NCI-H1092 (cell line): ENCODE results near the gene KMT5B.
A peak's percentile ranks its signal among the peaks of the same experiment; 100 is the strongest.

Experiments used
- DNase-seq: peaks from one replicate; lab custom pipeline; 2025; lab: John Stamatoyannopoulos, UW

The KMT5B gene

GRCh38 chr11:68179847-68180246 lies 33.2 kb downstream of the KMT5B start:
- no peak for DNase-seq

GRCh38 chr11:68177877-68178276 lies 35.2 kb downstream of the KMT5B start:
- DNase-seq = no peak

DNA sequence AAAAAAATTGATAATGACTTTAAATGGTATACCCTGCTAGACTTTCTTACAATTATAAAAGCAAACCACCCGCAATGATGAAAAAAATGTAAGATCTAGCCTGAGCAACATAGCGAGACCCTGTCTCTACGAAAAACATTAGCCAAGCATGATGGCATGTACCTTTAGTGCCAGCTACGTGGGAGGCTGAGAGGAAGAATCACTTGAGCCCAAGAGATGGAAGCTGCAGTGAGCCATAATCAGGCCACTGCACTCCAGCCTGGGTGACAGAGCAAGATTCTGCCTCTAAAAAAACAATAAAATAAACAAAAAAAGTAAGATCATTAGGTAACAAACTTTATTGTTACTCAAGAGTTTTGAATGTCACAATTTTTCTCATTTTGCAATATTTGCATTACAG lies 39.2 kb downstream of the KMT5B start:
- no peak for DNase-seq

GRCh38 chr11:68169442-68169841 lies 43.7 kb downstream of the KMT5B start:
- no peak for DNase-seq

- no peak for DNase-seq
Measured at GRCh38 chr11:68168694-68169093, 44.4 kb downstream of the KMT5B start.

DNA sequence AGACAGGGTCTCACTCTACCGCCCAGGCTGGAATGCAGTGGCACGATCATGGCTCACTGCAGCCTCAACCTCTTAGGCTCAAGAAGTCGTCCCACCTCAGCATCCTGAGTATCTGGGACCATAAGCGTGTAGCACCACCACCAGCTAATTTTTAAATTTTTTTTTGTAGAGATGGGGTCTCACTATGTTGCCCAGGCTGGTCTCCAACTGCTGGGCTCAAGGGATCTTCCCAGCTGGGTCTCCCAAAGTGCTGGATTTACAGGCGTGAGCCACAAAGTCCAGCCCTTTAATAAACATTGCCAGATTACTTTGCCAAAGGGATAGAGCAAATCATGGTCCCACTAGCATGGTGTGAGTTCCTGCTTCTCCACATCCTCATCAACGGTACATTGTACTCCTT lies 45.6 kb downstream of the KMT5B start:
- no peak for DNase-seq

GRCh38 chr11:68166969-68167368 lies 46.1 kb downstream of the KMT5B start:
- DNase-seq = no peak

GRCh38 chr11:68165601-68166000 lies 47.5 kb downstream of the KMT5B start:
- no peak for DNase-seq

- DNase-seq = no peak
Measured at GRCh38 chr11:68164437-68164836, 48.7 kb downstream of the KMT5B start.

GRCh38 chr11:68163691-68164090 lies 49.4 kb downstream of the KMT5B start:
- DNase-seq = no peak

GRCh38 chr11:68160100-68160695 lies 52.9 kb downstream of the KMT5B start:
- no peak for DNase-seq

DNA sequence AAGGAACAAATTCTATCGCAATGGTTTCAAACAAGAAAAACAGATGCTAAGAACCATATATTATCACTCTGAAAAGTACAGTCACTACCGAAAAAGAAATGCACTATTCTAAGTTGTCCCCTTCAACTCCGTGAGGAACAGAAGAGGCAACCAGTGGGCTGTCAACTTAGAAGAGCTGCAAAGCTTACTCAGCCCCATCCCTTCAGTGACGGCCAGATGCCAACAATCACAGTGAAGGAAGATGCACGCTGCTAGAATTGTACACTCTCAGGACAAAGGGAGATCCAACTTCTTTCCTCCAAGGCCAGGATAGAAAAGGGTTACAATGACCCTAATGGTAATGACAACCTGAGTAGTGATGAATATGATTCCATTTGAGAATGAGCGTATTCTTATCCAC lies 53.4 kb downstream of the KMT5B start:
- no peak for DNase-seq

- no peak for DNase-seq
Measured at GRCh38 chr11:68159161-68159560, 53.9 kb downstream of the KMT5B start.

DNA sequence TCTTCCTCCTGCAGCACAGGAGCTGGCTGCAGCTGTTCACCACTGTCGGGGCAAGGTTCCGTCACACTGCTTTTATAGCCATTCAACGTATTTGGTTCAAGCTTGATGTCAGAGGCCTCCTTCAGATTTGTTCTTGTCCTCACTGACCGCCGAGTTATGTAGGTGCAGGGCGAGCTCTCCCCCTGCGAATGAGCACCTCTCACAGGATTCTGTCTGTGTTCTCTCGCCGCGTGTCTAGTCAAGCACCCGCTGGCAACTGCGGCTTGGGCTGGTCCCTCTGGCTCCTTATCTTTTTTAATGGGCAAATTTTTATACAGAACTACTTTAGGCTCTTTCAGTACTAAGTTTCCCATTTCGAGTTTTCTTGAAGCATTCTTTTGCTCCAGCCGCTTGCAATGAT lies 54.5 kb downstream of the KMT5B start:
- no peak for DNase-seq

GRCh38 chr11:68153742-68154141 lies 59.4 kb downstream of the KMT5B start:
- no peak for DNase-seq

DNA sequence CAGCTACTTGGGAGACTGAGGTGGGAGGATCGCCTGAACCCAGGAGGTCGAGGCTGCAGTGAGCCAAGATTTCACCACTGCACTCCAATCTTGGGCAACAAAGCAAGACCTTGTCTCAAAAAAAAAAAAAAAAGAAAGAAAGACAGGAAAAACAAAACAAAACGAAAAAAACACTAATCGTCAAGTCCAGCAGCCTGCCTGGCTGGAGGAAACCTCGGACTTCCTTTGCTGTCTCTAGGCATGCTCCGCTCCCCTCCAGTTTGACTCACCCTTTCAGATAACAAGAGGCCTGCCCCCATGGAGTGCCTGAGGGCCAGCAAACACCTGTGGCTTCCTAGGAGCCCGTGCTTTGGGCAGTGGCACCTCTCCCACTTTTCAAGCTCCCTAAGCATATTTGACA lies 63.1 kb downstream of the KMT5B start:
- DNase-seq = no peak

GRCh38 chr11:68149417-68149816 lies 63.7 kb downstream of the KMT5B start:
- peak; percentile 18 for DNase-seq

- DNase-seq = no peak
Measured at GRCh38 chr11:68148879-68149278, 64.2 kb downstream of the KMT5B start.

GRCh38 chr11:68148071-68148805 lies 64.9 kb downstream of the KMT5B start:
- DNase-seq = no peak

DNA sequence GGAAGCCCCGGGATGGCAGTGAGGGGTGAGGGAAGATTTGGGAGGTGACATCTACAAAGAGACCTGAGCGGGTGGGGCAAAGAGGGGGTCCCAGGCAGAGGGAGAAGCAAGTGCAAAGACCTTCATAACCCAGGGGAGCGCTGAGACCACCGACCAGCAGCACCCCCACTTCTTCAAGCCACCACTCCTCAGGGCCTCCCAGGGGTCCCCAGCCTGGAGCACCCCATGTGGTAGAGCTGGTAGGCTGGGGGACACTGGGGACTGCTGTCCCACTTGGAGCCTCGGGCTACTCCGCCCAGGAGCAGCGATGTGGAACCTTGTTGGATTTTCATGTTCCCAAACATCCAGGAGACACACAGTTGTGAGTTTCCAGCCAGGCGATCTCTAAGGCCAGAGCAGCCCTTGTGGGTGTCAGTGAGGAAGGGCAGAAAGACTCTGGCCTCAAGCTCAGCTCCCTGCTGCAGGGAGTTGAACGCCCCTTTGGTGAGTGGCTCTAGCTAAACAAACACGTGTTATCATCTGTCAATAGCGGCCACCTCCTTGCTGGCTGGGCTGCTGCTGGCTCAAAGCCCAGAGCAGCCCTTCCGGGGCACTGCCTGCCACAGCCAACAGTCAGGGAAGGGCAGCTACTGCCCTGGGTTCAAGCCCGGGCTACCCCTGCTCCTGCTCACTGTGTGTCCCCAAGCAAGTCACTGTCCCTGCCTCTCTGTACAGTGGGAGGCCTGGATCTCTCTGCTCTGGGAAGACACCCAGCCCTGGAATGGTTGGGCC lies 66.2 kb downstream of the KMT5B start:
- DNase-seq = peak; percentile 90

DNA sequence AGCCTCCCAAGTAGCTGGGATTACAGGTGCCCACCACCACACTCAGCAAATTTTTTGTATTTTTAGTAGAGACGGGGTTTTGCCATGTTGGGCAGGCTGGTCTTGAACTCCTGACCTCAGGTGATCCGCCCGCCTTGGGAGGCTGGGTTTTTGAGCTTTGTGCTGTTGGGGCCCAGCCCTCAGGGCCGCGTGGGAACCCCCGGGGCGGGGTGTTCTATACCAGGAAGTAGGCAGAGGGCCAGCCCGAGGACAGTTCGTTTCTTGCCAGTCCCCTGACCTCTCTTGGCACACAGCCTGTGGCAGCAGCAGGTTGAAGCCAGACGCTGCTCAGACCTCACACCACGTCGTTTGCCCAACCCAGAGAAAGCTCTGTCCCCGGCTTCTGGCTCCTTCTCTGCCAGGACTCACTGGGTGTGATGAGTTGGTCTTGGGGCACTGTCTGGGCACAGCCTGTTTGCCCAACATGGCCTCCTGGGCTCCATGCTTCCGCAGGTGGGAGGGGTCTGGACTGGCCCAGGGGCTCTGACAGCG lies 67.0 kb downstream of the KMT5B start:
- peak; percentile 56 for DNase-seq

- no peak for DNase-seq
Measured at GRCh38 chr11:68145120-68145866, 67.8 kb downstream of the KMT5B start.
